COLO829 (cell line): ENCODE results near the gene CYTH2.

ENCODE experiments used
- DNase-seq: peaks from one replicate; pipeline ENCODE4 v3.0.0; 2012; ENCODE audit warnings: low spot score

The CYTH2 gene, protein sequence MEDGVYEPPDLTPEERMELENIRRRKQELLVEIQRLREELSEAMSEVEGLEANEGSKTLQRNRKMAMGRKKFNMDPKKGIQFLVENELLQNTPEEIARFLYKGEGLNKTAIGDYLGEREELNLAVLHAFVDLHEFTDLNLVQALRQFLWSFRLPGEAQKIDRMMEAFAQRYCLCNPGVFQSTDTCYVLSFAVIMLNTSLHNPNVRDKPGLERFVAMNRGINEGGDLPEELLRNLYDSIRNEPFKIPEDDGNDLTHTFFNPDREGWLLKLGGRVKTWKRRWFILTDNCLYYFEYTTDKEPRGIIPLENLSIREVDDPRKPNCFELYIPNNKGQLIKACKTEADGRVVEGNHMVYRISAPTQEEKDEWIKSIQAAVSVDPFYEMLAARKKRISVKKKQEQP

DNA sequence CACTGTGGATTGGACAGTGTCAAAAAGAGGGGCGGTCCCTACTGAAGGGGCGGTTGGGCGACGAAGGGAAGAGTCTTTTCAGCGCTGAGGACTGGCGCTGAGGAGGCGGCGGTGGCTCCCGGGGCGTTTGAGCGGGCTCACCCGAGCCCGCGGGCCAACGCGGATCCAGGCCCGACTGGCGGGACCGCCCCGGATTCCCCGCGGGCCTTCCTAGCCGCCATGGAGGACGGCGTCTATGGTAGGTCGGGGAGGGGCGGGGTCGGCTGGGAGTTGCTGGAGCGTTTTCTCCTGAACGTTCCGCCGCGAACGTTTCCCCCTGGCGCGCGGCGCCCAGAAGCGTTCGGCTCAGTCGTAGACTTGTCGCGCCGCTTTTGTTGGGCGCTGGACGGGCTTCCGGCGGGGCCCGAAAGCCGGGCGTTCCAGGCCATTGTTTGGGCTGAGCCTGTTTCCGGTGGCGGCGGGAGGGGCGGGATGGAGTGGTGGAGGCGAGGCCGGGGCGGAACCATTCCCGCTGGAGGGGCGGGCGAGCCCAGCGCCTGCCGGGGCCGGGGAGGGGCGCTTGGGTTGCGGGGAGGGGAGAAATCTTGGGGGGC is at the start of gene CYTH2:
TSS of gene CYTH2 (plus strand) at position 81 of the 593 bp plus-strand sequence. CDS start at position 220, 139 bp downstream.
- no peak for DNase-seq

DNA sequence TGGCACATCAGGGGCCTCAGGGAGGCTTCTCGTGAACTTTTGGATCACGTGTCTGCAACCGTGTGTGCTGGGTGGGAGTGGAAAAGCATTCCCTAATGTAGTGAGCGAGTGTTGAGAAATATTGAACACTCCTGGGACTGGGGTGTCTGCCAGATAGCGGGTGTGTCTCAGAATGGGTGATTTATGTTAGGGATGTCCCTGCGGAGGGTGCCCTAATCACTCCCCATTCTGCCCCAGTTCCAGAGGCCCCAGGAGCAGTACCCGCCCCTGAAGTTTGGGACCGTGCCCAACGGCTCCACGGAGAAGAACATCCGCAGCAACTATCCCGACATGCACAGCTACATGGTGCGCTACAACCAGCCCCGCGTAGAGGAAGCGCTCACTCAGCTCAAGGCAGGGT is 47.6 kb upstream of the CYTH2 start:
- no peak for DNase-seq

DNA sequence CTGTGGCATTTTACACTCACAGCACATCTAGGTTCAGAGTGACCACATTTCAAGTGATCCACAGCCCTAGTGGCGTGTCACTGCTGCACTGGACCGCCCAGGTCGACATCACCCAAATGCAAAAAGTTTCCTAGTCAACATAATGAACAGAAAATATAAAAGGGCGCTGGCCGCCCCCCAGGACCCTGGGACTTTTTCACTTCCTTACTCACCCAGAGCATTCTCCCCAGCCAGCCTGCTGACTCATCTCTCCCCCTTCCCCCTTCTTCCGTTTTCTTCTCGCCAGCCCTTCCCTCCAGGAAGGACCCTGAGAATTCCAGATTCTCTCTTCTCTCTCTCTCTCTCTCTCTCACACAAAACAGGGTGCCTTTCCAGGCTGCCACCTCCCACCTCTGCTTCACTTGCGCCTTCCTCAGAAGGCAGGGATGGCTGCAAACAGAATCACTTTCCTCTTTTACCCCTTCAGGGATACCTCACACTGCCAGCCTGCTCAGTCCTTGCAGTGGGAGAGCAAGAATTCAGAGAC is 44.4 kb upstream of the CYTH2 start:
- DNase-seq, result peak; percentile 44

DNA sequence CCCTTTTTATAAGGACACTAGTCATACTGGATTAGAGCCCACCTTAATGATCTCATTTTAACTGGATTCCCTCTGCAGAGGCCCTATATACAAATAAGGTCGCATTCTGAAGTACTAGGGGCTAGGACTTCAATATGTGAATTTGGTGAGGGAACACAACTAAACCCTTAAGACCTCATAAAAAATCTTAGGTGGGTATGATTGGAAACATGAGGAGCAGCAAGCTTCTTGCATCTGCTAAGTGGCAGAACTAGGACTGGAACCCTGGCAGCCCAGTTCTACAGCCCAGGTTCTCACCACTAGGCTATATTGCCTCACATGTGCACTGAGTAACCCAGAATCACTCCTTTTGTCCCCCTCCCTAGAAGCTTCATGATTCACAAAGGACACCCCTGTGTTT is 40.5 kb upstream of the CYTH2 start:
- DNase-seq, result no peak

DNA sequence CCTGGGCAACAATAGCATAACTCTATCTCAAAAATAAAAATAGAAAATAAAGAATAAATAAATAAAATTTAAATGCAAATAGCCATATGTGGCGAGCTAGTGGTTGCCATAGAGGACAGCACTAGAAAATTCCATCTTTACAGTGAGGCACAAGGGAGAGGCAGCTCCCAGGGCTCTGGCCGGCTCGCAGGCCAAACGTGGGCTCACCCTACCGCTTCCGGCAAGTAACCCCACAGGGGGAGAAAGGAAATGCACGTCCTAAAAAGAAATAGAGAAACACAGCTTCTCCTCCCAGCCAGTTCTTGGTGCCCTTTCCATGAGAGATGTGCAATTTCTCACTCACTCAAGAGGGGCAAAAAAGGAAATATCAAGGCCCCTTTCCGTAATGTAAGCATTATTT is 35.8 kb upstream of the CYTH2 start:
- no peak for DNase-seq

DNA sequence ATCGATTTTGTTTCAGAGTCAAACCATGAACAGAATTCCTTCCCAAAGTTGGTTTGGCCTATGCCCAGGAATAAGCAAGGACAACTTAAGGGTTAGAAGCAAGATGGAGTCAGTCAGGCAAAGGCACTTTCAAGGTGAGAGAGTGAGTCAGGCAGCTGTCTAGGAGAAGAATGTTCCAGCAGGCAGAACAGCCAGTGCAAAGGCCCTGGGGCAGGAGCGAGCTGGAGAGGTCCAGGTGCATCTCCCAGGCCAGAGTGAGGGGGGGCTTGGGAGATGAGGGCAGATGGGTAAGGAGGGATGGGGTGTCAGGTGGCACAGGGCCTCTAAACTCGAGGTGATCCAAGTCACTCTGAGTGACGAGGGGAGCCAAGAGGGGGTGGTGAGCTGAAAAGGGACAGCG is 32.6 kb upstream of the CYTH2 start:
- no peak for DNase-seq

DNA sequence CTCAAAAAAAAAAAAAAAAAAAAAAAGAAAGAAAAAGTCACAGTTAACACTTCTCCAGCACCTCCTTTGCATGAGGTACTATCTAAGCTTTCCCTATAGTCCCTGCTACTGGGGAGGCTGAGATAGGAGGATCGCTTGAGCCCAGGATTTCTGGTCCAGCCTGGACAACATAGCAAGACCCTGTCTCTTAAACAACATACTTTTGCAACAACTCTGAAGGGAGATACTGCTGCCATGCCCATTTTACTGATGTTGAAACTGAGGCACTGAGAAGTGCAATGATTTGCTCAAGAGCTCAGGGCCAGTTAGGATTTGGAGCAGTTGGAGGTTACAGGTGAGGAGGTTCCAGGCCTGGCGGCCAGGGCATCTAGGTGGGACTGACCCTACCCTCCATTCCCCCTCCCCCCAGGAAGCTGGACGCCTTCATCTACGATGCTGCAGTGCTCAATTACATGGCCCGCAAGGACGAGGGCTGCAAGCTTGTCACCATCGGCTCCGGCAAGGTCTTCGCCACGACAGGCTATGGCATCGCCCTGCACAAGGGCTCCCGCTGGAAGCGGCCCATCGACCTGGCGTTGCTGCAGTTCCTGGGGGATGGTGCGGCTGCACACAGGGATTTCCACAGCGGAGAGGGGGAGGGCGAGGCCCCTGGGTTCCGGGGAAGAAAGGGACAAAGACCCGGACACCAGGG is 27.7 kb upstream of the CYTH2 start:
- DNase-seq, result no peak

DNA sequence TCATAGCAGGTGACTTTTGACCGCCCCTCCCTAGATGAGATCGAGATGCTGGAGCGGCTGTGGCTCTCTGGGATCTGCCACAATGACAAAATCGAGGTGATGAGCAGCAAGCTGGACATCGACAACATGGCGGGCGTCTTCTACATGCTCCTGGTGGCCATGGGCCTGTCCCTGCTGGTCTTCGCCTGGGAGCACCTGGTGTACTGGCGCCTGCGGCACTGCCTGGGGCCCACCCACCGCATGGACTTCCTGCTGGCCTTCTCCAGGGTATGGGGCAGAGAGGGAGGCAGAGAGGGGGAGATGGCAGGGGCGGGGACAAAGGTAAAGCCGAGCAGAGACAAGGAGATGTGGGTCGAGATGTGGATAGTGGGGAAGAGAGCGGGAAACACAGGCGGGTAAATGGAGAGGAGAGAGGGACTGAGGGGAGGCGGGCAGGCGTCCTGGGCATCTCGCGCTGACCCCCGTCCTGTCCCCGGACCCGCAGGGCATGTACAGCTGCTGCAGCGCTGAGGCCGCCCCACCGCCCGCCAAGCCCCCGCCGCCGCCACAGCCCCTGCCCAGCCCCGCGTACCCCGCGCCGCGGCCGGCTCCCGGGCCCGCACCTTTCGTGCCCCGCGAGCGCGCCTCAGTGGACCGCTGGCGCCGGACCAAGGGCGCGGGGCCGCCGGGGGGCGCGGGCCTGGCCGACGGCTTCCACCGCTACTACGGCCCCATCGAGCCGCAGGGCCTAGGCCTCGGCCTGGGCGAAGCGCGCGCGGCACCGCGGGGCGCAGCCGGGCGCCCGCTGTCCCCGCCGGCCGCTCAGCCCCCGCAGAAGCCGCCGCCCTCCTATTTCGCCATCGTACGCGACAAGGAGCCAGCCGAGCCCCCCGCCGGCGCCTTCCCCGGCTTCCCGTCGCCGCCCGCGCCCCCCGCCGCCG is 26.8 kb upstream of the CYTH2 start:
- no peak for DNase-seq

DNA sequence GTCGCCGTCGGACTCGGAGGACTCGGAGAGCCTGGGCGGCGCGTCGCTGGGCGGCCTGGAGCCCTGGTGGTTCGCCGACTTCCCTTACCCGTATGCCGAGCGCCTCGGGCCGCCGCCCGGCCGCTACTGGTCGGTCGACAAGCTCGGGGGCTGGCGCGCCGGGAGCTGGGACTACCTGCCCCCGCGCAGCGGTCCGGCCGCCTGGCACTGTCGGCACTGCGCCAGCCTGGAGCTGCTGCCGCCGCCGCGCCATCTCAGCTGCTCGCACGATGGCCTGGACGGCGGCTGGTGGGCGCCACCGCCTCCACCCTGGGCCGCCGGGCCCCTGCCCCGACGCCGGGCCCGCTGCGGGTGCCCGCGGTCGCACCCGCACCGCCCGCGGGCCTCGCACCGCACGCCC is 25.9 kb upstream of the CYTH2 start:
- no peak for DNase-seq

DNA sequence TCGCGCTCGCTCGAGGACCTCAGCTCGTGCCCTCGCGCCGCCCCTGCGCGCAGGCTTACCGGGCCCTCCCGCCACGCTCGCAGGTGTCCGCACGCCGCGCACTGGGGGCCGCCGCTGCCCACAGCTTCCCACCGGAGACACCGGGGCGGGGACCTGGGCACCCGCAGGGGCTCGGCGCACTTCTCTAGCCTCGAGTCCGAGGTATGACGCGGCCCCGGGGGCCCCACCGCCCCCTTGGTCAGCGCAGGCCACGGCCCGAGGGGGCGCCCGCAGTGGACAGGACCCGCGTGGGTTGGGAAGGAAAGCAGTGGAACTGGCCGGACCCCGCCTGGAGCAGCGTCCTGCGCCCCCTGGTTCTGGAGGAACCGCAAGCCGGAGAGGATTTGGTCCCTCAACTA is 25.4 kb upstream of the CYTH2 start:
- DNase-seq, result no peak

DNA sequence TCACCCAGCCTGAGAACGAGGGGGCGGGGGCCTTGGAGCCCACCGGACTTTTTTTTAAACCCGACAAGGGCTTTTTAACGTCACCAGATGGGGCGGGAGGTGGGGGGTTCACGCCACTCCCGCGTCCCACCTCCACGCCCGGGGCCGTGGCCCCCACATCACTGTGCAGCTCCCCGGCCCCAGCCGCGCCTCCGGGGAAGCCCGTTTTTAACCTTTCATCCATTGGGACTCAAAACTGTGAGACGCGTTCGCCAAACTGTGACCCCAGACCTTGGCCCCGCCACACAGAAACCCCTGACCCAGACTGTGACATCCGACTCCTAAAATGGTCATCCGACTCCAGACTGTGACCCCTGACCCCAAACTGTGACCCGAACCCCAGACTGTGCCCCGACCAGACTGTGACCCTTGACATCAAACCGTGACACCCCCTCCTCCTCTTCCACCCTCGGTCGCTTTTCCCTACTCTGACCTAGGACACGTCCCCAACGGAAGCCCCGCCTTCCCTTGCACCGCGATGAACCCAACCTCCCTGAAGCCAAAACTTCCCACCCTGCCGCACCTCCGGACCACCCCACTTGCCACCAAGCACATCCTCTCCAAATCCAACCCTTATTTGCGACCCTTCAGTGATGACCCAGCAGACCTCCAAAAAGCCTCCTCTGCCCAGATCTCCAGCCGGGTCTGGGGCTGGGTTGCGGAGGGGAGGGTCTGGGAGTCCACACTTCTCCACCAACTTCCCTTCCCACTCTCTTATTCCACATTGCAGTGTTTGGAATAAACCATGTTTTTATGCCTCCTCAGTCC is 24.8 kb upstream of the CYTH2 start:
- DNase-seq, result no peak

DNA sequence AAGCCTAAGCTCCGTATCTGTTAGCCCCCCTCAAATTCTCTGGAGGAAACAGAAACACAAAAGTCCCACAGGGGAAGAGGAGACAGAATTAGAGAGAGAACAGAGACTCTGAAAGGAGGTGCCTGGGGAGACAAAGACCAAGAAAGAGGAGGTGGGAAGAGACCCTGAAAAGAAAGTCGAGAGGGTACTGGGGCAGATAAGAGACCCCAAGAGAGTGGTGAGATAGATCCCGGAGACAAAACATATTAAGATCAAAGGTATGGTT is 24.3 kb upstream of the CYTH2 start:
- DNase-seq, result no peak

DNA sequence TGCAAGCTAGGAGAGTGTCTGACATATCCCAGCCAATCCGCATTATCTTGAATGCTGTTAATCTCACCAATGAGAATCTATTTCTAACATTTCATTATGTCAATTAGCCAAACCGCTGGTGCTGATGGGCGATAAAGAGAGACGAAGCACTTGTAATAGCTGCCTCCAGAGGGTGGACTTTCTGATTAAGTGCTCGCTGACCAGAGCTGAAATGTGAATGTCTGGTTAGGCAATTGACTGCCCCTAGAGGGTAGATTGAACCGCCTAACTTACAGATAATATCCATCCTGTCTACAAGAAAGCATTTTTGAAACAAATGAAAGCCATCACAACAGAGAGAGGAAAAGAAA is 23.9 kb upstream of the CYTH2 start:
- peak; percentile 92 for DNase-seq

DNA sequence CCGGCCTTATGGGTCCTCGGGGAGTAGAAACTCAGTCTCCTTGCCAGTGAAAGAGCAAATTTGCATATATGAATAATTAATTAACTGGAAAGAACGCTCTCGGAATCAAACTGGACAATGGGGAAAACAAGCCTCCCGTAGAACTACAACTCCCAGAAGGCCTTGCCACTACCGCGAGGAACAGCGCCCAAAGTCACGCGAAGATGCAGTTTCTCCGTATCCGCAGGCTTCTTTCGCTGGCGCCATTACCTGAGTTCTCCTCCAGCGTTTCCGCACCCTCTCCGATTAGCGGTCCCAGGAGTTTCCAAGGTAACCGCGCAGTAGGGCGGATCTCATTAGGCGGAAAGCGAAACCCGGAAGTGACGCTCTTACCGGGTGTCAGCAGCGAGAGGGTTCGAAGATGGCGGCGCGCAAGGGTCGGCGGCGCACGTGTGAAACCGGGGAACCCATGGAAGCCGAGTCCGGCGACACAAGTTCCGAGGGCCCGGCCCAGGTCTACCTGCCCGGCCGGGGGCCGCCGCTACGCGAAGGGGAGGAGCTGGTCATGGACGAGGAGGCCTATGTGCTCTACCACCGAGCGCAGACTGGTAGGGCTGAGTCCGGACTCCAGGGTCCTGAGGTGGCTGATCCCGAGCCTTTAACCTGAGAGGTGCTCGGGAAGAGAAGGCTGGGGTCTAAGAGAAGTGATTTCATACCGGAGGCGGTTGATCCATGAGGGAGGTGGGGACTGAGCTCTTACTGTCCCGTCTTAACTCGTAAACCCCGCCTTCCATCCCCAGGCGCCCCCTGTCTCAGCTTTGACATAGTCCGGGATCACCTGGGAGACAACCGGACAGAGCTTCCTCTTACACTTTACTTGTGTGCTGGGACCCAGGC is 23.3 kb upstream of the CYTH2 start, which contains the start of gene GRWD1:
TSS of gene GRWD1 (plus strand) at position 378 of the 876 bp plus-strand sequence. CDS start at position 401, 23 bp downstream.
- DNase-seq, result peak; percentile 96

DNA sequence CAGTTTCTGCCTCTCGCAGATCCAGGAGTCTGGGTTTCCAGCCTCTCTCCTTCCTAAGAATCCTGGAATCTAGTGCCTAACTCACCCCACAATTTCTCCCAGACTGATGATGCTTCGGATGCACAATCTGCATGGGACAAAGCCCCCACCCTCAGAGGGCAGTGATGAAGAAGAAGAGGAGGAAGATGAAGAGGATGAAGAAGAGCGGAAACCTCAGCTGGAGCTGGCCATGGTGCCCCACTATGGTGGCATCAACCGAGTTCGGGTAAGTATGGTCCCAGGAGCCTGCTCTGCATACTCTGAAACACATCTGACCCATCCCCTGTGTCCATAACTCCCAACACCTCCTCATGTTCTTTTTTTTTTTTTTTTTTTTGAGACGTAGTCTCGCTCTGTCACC is 22.6 kb upstream of the CYTH2 start:
- no peak for DNase-seq

DNA sequence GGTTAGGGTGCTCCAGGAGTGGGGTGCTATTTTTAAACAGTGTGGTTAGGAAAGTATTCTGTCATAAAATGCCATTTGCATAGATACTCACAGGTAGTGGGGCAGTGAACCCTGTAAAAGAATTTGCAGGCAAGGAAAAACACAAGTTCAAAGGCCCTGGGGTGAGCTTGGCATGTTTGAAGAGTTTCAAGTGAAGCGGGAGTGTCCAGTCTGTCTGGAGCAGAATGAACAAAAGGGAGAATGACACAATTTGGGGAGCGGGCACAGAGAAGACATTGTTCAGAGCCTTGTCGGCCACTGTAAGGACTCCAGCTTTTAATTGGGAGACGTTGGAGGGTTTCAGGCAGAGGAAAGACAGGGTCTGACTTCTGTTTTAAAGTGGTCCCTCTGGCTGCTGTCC is 20.6 kb upstream of the CYTH2 start:
- no peak for DNase-seq

DNA sequence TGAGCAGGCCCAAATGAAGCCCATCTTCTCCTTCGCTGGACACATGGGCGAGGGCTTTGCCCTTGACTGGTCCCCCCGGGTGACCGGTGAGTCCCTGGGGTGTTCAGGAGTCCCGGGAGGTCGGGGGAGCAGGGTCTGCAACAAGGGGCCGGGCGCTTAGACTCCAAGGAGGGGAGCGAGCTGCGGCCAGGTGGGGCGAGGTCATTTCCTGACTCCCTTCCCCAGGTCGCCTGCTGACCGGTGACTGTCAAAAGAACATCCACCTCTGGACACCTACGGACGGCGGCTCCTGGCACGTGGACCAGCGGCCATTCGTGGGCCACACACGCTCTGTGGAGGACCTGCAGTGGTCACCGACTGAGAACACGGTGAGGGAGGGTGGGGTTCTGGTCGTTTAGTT is 18.7 kb upstream of the CYTH2 start:
- DNase-seq, result no peak

DNA sequence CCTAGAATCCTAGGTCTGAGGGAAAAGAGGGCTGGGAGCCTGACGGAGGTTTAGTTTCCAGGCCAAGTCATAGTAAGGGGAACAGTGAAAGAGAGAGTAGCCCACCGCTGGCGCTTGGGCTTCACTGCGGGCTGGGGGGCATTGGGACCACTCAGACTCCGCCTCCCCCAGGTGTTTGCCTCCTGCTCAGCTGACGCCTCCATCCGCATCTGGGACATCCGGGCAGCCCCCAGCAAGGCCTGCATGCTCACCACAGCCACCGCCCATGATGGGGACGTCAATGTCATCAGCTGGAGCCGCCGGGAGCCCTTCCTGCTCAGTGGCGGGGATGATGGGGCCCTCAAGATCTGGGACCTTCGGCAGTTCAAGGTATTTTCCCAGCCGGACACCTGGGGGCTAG is 18.3 kb upstream of the CYTH2 start:
- no peak for DNase-seq

DNA sequence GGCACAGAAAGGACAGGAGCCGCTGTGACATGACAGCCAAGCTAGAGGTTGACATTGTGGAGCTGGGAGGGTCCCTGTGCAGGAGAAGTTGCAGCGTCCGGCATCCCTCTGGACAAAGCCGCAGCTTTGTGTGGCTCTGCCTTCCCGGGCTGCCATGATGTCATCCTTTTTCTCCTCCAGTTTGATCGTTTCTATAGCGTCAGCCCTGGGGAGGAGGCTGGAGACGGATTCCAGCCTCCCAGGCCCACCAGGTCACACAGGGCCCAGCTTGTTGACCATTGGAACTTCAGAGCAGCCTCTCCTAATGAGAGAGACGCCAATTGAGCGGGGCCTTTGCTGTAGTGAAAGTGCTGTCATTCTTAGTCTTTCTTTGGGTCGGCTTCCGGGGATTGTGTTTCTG is 17.5 kb upstream of the CYTH2 start:
- no peak for DNase-seq
